ENCODE results near the gene ACAD11. TPM values are rescaled to one million over a fixed set of nuclear protein-coding genes. Genes with fewer than 3 reads are reported as not detected.

Gene ACAD11
- total RNA-seq, 2 experiments from 2014 or later = 18.5 to 23.5 TPM

- ChIA-PET POLR2A (interaction anchor here (0.8 kb wide), 1 partner anchor 127 kb away, joined by 3 read pairs; the partner anchor contains the start of gene DNAJC13), CTCF (ENCODE audit: unreplicated experiment) (no interaction called here)
- Histone ChIP-seq H3K27ac (ENCODE audit: low read depth, low read length, poor library complexity, severe bottlenecking) (no peak overlapping the region), H3K79me2 (ENCODE audit: insufficient read depth, low read depth, low read length) (no peaks in the 10 kb centered on the region), H3K4me1 (ENCODE audit: insufficient read depth, low read length, poor library complexity, severe bottlenecking) (no peaks in the 10 kb centered on the region), H3K36me3 (ENCODE audit: insufficient read depth, low read length) (peaks cover 14% of the 10 kb centered on the region; the same call in 1 of the 2 replicates), H4K20me1 (ENCODE audit: insufficient read depth, low read length) (no peaks in the 10 kb centered on the region), H3K9me3 (ENCODE audit: low read length) (peaks cover 9% of the 10 kb centered on the region; the same call in 1 of the 2 replicates), H3K9me2 (ENCODE audit: insufficient read depth, low read length) (no peaks in the 10 kb centered on the region), H3K4me2 (ENCODE audit: low read length) (no peak overlapping the region), H2AFZ (ENCODE audit: low read length) (no peak overlapping the region), H3K4me3 (ENCODE audit: low read depth, low read length, poor library complexity, severe bottlenecking) (no peak overlapping the region)
- DNase-seq (ENCODE audit: low spot score) = no peak
- no TSS peak for BruUV-seq (replicated peaks)
- intact Hi-C loops (cut with micrococcal nuclease; ENCODE audit: unreplicated experiment) = no loop called here
- no peak for TF ChIP-seq EZH2phosphoT487 (IDR thresholded peaks at IDR 0.05; ENCODE audit: borderline replicate concordance, low read depth, low read length)
- TF ChIP-seq, protein P1, sequence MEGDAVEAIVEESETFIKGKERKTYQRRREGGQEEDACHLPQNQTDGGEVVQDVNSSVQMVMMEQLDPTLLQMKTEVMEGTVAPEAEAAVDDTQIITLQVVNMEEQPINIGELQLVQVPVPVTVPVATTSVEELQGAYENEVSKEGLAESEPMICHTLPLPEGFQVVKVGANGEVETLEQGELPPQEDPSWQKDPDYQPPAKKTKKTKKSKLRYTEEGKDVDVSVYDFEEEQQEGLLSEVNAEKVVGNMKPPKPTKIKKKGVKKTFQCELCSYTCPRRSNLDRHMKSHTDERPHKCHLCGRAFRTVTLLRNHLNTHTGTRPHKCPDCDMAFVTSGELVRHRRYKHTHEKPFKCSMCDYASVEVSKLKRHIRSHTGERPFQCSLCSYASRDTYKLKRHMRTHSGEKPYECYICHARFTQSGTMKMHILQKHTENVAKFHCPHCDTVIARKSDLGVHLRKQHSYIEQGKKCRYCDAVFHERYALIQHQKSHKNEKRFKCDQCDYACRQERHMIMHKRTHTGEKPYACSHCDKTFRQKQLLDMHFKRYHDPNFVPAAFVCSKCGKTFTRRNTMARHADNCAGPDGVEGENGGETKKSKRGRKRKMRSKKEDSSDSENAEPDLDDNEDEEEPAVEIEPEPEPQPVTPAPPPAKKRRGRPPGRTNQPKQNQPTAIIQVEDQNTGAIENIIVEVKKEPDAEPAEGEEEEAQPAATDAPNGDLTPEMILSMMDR (conservative IDR thresholded peaks at IDR 0.05; ENCODE audit: low read length) = no peak
These were observed 115.5 kb downstream of the ACAD11 start for GRCh38 chr3:132544130-132544529.

DNA sequence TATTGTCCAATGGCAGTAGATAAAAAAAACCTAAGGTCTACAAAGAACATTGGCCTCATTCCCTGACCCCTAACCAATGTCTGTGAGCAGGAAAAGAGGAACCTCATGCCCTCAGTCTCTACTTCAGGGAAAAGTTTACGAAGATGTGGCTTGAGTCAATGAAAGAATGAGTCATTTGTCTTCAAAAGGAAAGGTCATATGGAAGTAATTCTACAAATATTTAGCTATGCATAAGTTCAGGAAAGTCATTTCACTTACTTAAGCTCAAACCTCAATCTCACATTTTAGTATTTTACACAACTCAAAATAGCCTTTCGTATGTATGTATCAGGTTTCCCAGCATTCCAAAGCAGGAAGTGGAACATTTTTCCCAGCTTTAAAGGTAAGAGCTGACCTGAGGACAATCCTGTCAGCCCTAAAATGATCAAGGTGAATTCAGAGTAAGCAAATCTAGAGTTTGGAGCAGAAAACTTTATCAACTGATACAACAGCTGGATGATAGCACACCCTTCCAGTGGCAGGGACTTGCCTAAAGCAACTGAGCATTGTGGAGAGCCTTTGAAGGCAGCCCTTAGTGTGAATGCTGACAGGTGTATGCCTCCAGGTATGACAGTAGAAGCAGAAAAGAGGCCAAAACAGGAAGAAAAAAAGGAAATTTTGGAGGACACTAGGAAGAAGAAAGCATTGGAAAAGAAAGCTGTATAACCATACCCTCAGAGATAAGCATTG, 116.4 kb downstream of the ACAD11 start:
- no peaks in the 10 kb centered on the region for H3K79me2 ChIP-seq (ENCODE audit: insufficient read depth, low read depth, low read length)
- intact Hi-C loops (cut with micrococcal nuclease; ENCODE audit: unreplicated experiment) = no loop called here

More for the DNA sequence above, 116.4 kb downstream of the ACAD11 start:
- Histone ChIP-seq H3K9me3 (ENCODE audit: low read length) (peaks cover 6% of the 10 kb centered on the region; the same call in 1 of the 2 replicates), H3K4me1 (ENCODE audit: insufficient read depth, low read length, poor library complexity, severe bottlenecking) (no peaks in the 10 kb centered on the region), H3K9me2 (ENCODE audit: insufficient read depth, low read length) (no peaks in the 10 kb centered on the region), H3K27ac (ENCODE audit: low read depth, low read length, poor library complexity, severe bottlenecking) (no peak overlapping the region), H2AFZ (ENCODE audit: low read length) (no peak overlapping the region), H3K36me3 (ENCODE audit: insufficient read depth, low read length) (peaks cover 23% of the 10 kb centered on the region), H4K20me1 (ENCODE audit: insufficient read depth, low read length) (no peaks in the 10 kb centered on the region), H3K4me2 (ENCODE audit: low read length) (no peak overlapping the region), H3K4me3 (ENCODE audit: low read depth, low read length, poor library complexity, severe bottlenecking) (no peak overlapping the region)
- DNase-seq (ENCODE audit: low spot score) = no peak
- no TSS peak for BruUV-seq (replicated peaks)
- TF ChIP-seq, protein P1 (conservative IDR thresholded peaks at IDR 0.05; ENCODE audit: low read length) = no peak
- TF ChIP-seq EZH2phosphoT487 (IDR thresholded peaks at IDR 0.05; ENCODE audit: borderline replicate concordance, low read depth, low read length) = no peak
- POLR2A ChIA-PET = interaction anchor here (0.6 to 1.0 kb wide), 4 partner anchors 9 to 126 kb away, joined by 3 read pairs; partner anchors contain the start of gene DNAJC13
- CTCF ChIA-PET (ENCODE audit: unreplicated experiment) = no interaction called here

Measured in OCI-LY7 (cell line).